ENCODE data around the gene ZRANB1.

ZRANB1 gene

DNA sequence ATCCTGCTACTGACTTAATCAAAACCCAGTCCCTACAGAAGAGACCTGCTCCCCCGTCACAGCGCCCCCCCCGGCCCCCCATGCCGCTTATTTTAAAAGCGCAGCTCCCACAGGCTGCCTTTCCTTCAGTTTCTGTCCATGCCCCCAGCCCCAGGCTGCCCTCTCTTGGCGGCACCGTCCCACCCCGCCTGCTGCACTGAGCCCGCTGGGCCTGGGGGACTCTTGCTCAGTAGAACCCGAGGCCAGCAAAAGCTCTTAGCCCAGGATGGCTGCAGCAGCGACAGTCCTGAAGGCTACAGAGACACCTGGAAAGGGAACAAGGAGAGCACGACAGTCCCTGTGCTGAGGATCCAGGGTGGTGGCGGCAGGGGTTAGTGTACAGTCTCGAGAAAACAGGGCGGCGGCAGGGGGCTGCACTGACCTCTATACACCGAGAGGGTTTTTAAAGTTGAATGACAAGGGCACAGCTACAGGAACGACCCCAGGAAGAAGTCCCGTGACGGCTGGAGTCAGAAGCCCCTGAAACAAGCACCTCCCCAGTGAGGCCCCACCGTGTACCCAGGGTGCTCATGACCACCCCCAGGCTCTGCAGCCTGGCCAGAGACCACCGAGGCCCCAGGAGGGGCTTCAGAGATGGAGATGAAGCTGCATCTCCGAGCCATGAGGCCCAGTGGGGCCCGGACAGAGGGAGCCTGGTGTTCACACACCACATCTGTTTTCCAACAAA lies 54.4 kb downstream of the ZRANB1 start:
- no peak for DNase-seq

DNA sequence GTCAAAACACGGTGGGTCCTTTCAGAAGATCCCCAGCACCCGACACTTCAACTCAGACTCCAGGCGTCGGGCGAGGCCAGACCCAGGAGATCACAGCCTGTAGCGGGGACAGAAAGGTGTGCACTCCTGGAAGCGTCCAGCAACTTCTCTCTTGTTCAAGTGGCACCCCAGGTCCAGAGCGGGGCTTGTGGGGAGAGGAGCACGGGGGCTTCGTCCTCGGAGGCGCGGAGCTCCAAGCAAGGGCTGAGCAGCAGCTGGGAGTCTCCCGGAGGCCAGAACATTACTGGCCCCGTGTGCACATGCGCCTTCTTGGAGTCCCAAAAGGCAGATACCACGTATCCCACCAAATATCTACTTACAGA lies 54.9 kb downstream of the ZRANB1 start:
- no peak for DNase-seq

DNA sequence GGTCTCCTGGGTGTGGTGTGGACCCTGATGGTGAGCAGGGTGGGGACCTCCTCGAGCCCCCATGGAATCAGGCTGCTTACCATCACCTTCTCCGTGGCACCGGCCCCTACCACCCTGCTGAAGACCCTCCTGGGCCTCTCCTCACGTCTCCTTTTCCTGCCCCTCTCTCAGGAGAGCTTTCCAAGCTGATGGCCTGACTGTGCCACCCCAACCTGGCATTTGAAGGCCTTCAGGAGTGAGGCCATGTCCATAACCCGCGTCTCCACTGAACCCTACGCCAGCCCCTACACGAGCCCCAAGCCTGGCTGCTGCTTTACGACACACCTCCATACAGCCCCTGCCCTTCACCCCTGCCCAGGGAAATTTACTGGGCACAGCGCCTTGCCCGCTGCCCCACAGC lies 55.4 kb downstream of the ZRANB1 start:
- DNase-seq: no peak

DNA sequence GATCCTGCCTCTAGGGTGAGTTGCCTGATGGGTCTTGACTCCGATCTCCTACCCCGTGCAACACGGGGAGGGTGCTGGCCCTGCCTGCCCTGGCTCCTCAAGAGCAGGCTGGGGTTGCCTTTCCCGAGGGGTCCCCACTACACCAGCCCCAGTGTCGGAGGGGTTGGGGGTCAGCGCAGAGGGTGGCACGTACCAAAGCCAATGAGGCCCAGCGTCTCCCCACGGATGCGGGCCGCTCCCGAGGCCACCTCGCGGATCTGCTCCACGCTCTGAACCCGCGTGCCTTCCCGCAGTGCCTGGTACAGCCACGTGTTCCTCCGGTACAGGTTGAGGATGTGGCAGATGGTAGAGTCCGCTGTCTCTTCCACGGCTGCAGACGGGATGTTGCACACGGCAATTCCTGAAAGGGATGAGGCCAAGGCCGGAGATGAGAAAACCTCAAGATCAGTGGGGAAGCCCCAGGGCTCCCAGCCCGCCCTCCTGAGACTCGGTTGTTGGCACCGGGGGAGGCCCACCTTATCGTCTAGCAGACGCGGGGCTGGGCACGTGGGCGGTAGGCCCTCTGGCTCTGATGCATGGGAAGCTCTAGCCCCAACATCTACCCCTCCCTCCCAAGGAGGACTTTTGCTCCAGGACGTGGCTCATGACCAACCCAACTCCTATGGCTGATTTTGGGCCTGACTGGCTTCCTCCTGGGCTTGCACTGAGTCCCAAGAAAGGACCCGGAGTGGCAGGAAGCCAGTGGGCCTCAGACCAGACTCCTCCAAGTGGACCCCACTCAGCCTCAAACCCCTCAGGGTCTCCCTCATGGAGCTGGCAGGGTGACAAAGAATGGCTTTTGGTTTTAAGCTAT lies 56.1 kb downstream of the ZRANB1 start:
- no peak for DNase-seq

DNA sequence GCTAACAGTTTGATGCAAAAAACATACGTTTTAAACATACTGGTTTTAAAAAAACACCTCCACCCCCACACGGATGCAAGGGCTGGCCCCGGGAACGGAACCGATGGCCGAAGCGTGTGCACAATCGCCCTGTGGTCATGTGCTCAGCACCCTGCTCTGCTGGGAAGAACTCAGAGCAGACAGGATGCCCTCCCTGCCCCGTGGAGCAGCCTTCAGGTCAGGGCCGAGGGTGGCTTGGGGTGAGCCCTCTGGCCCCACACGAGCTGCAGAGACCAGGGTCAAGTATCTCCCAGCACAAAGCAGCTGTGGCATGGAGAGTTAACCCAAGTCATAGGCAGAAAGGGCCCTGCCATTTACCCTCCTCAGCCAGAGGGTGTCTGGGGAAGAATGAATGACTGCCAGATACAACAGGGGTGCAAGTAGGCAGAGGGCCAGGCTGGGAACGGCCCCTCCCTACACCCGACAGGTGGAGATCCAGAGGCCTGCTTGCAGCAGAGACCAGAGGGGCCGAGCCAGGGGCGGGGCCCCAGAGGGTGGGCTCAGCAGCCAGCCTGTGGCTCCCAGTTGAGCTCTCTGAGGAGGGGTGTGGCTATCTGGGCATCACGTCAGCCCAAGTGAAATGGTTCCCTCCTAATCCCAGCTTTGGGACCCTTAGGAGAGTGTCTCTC lies 56.8 kb downstream of the ZRANB1 start:
- DNase-seq: no peak

DNA sequence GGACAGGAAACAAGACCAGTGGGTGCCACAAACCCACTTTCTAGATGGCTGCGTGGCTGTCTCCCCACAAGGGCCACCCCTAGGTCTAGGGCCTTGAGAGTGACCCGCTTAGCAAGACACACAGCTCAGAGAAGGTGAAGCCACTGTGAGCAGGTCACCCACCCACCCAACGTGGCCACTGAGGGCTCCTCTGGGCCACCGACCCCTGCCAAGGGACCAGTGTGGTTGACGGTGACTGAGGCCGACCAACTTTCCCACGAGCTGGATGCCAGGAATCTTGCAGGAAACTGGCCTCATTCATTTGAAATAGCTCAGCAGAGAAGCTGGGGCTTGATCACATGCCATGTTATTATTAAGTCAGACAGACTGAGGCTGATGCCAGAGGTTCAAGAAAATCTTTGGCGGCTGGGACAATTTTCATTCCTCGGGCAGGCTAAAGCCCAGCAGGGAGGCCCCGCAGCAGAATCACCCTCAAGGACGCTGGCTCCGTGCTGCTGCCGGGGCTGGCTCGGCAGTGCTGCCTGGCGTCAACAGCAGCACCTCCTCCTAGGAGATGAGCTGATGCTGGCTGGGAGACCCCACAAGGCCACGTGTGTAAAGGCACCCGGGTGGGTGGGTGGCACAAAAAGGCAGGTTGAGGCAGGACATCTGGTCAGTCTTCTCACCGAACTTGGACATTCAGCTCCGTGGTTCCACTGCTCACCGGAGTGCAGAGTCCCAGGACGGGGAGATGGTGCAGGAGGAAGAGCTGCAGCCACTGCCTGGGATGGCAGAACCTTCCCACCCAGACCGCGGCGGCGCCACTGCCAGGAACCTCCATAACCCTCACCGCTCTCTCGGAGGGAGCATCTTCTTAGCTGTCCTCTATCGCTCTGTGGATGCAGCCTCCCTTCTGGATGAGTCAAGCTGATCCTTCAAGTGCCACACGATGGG lies 57.8 kb downstream of the ZRANB1 start:
- no peak for DNase-seq

DNA sequence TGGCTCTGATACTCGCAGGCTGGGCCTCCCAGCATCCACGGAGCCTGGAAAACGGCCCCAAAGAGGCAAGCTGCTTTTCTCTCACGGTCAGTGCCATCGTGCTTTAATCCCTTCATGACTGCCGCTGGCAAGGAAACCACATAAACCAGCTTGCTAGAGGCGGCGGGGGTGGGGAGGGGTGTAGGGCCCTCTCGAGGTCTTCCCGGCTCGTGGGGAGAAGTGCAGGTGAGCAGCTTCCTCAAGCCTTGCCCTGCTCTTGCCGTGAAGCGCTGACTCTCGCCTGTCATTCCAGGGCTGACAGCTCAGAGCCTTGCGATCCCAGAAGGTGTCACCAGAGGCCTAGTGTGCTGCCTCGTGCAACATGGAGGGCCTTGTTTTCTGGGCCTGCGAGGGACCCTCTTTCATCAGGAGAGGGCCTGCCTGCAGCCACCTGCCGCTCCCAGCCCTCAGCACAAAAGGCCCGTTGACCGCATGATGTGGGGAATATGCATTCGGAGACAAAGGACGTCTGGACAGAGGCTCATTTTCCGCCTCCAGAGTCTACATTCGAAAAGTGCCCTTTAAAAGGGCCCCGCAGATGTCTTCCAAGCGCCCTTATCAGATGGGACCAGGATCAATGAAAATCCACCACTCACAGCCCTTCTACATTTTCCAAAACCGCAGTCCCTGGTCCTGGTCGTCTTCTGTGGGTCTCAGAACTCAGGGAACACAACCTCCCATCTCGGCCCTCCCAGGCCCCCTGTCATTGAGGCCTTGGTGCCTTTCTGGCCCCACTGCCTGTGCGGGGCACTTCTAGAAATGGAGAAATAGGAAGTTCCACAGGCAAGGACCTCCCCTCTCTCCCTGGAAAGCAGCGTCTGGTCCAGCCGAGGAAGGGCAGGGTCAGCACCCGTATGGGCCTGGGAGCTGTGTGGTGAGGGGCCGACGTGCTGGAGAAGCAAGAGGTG lies 58.7 kb downstream of the ZRANB1 start:
- DNase-seq: no peak

DNA sequence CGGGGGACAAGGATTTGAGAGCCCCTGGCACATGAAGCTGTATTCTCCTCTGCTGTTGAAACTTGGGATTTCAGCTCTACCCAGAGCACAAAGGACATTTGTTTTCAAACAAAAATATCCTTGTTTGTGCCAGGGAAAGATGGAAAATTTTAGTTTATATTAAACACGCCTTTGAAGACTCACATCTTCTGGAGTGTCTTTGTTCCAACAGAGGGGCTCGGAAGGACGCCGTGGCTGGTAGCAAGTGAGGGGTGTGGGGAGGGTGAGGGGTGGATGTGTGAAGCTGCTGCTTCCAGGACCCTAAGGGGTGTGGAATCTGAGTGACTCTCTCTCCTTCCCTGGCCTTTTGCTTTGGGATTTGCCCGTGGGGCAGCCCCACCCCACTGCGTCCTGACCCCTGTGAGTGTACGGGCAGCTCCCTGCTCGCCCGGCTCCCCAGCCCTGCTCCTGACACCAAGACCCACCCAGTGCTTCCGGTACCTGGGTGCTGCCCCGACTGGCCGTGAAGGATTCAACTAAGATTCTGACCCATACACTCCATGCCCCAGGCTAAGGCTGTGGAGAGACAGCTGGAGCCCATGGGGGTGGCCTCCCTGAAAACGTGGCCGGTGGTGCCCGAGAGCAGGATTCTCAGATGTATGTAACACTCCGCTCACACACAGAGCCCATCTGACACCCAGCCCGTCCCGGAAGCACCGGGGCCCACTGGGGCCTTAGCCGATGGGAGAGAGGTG lies 59.6 kb downstream of the ZRANB1 start:
- no peak for DNase-seq

DNA sequence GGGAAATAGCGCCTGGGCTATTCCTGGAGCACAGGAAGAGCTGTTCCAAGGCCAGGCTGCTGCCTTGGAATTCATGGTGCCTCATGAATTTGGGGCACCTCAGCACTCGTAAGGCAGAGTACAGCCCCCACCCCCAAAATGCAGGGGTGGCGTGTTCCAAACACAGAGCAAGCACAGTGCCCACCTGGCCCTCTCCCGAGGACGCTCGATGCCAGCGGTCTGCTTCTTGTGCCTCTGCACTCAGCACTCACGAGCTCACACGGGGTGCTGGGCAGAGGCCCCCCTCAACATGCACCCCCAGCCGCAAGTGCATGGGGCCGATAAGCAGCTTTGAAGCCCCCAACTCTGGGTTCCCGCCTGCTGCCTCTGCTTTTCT lies 60.1 kb downstream of the ZRANB1 start:
- DNase-seq: no peak

DNA sequence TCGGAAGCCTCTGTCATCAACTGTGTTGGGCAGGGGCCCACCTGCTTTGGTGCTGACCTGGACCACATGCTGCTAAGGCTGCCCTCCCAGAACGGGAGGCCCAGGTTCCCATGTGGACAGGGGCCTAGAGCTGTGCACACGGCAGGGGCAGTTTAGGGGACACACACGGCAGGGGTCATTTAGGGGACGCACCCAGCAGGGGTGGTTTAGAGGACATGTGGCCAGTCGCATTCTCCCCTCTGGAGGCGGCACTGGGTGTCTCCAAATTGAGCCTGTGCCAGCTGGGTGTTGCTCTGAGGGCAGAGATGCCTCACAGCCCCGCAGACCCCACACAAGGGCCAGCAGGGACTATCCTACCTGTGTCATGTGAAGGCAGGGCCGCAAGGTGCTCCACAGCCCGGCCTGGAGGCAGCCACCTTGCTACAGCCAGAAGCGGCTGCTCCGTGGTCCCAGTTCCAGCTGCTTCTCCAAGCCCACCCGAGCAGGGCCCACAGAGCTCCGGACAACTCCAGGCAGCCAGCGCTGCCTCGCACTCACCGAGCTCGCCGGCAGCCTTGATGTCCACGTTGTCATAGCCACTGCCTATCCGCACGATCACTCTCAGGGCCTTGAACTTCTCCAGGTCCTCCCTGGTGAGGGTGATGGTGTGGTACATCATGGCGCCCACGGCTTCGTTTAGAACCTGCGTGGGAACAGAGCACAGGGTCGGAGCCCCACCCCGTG lies 60.7 kb downstream of the ZRANB1 start:
- DNase-seq: no peak

DNA sequence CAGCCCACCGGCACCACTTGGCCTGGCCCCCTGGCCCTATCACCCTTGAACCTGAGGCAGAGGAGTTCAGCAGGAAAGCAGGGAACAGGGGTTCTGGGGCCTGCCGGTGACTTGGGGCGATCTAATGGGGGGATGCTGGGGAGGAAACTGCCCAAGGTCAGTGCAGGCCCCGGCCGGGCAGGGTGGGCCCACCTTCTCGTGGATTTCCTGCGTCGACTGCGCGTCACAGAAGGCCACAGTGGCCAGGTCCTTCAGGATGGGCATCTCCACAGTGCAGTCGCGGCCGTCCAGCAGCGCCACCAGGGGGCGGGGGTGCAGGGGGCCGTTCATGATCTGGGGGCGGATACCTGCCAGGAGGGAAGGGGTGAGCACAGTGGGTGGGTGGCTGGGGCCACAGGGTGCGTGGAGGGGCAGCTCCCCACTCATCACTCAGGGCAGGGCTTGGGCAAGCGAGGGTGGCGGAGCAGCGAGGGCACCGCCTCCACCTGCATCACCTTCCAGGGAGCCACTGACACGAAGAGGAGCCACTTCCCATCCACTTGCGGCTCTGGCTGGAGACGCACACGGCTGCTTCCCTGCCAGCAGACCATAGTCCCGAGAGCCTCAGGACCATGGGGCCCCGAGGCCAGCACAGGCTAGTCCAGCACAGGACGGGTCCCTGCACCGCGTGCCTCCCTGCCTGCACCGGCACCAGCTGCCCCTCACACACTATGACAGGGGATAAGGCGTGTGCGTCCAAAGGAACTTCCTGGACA lies 61.4 kb downstream of the ZRANB1 start:
- DNase-seq: no peak

DNA sequence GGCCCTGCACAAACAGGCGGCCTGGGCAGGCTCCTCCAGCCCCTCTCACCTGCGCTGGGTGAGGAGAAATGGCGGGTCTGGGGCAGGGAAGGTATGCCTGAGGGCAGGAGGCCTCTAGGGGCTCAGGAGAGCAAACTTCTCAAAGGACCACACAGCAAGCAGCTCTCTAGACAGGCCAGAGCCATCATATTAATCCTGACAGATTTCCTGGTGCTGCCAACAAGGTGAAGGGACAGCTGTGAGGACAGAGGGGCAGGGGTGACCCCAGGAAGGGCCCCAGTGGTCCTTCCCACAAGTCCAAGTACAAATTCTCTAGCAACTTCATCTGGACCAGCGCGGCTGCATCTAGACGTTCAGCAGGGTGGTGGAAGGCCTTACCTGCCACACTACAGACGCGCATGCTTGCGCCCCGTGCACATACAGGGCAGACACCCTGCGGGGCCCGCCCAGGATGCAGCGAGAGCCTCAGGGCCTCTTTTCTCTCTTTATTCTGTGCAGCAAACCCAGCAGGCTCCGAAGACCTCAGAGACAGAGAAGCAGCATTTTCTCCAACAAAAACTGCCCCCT lies 62.1 kb downstream of the ZRANB1 start:
- no peak for DNase-seq

DNA sequence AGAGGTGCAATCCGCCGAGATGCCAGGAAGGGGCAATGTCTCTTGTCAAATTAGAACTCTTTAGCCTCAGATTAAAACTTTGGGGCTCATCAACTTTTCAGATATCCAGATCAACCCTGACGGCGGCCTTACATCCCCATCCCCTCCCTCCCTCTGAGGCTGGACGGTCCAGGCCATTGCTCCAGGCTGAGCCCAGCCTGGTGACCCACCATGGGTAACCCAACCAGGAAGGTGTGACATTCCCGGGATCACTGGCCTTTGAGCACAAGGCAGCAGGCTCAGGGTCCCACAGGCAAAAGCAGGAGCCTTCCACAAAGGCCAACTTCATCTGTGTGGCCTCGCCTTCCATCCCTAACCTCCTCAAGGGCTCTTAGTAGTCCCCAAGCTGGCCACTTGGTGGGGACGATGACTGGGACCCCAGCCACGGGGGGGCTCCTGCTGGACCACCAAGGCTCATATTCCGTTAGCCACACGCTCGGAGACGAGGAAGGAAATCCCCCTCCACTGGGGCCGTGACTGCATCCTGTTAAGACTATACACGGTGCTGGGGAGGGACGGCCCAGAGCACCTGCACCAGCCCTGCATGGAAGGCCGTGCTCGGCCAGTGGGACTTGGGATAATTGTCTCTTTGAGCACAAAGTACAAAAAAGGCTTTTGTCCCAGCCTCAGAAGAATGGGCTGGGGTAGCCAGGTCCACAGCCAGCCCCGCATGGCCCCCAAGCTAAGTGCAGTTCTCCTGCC lies 62.8 kb downstream of the ZRANB1 start:
- no peak for DNase-seq

DNA sequence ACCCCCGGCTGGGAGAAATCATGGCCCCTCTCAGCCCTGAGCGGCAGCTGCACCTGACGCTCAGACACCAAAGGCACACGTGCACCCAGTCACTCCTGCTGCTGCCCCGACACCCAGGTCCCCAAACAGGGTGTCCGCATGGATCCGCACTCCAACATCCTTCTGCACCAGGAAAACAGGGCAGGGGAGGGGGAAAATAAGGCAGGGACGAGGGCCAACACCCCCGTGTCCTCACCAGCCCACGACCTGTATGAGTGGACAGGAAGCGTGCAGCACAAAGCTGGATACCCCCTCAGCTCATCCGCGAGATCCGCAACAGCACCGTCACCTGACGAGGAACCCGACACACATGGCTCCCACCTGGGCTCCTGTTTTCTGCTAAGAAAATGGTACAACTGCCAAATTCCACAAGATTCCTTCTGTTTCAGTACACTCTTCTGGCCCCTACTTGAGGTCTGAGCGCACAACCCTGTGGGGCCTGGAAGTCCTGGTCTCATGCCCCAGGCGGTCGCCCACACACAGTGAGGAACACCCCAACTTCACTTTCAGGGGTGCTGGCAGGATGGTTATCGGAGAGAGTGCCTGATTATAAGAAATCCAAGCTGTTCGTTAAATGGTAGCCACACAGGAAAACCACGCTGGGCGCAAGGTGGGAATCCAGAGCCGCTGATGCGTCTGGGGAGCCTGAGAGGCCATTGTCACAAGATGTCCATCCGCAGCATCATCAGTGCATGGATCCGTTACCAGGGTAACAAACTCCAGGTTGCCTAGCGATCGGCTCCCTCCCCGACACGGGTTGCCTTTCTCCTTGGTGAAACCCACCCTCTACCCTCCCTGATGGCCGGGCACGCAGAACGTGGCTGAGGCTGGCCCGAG lies 63.6 kb downstream of the ZRANB1 start:
- no peak for DNase-seq

DNA sequence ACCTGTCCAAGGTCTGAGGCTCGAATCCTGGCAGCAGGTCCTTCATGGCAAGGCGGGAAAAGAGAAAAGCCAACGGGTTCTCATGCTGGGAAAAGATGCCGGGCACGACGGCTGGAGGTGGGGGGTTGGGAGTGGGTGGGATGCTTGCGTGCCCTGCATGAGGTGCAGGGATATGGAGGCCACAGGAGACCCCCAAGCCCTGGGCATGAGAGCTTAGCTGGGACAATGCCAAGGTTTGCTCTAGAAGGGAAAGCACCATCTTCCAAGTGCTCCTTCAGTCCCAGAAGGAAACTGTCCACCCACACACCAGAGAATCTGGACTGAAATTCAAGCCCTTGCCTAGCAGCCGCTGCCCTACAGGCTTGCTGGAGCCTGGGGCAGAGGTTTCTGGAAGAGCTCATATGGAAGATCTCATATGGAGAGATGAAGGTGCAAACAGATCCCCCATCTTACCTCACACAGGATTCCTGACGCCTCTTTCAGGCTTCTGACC lies 64.3 kb downstream of the ZRANB1 start:
- DNase-seq: no peak

DNA sequence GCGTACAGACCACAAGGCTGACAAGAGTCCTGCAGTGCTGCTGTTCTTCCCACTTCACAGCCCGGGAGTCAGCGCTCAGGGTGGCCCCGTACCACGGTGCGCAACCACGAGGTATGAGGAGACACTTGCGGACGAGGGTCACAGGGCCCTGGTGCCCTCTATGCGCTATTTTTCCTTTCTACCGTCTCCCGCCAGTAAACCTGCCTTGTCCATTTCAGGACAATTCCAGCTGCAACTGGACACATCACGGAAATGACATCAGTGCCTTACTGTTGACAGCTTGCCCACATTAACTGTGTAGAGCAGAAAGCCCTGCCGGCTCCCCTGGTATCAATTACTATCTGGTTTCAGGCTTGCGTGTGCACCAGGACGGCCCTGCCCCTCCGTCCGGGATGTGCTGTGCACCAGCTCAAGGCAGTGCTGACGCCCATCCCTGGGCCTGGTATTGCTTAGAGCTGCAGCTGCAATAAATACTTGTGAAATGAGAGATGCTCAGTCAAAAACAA lies 65.1 kb downstream of the ZRANB1 start:
- DNase-seq: no peak

DNA sequence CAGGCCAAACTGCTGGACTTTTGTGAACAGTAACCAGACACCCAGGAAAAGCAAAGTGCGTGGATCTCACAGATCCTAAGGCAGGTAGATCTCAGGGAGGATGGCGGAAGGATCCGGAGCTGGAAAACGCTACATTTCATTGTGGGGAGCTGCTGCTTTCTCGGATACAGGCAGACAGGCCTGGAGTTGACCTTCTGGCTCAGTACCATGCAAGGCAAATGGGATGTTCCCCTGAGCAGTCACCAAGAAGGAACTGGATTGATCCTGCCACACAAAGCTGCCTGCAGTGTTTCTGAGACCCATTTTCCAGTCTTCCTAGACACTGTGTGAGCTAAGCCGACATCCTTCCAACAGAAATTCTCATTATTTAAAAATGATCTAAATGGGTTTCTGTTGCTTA lies 65.5 kb downstream of the ZRANB1 start:
- no peak for DNase-seq
